GM21825 (cell line): Measurements from ENCODE around the gene PYGL.
A peak's percentile ranks its signal among the peaks of the same experiment; 100 is the strongest.
"Not testable (repeated sequence)": the region's sequence is repeated elsewhere in the genome, so short reads cannot be mapped to it uniquely, and the experiment has no call there.

Source experiments
- ATAC-seq: cut with Tn5 transposase; IDR thresholded peaks from one replicate; pipeline ENCODE4 v1.9.1; 2021; ENCODE audit warnings: mild to moderate bottlenecking, moderate library complexity; ENCODE audit not compliant: unreplicated experiment

Gene PYGL

DNA sequence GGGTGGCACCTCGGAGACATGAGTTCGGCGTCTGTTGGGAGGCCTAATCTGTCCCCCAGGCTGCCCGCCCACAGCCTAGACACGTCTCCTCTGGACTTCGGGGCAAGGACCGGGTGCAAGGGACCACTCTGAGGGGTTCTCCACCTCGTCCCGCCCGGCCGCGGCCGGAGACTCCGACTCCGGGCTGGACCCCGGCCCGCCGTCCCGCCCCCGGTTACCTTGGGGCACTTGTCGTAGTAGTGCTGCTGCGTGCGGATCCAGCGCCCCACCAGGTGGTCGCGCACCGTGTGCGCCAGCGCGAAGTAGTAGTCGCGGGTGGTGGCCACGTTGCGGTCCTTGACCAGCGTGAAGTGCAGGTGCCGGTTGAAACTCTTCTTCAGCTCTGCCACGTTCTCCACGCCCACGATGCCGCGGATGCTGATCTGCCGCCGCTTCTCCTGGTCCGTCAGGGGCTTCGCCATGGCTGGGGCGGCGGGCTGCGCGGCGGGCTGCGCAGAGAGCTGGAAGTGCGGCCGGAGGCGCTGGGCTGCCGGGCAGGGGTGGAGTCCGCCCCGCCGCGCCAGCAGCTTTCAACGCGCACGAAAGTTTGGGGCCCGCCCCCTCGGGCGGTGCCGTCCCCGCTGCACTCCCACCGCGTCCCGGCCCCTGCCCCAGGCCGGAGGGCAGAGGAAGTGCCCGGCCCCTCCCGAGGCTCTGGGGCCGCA lies at the start of gene PYGL:
TSS of gene PYGL (minus strand) at position 541 of the 704 bp plus-strand sequence. CDS start at position 461, 80 bp downstream.
- ATAC-seq: peak; percentile 72

- ATAC-seq: no peak
Measured at GRCh38 chr14:50985859-50986331, 41.6 kb upstream of the PYGL start.

DNA sequence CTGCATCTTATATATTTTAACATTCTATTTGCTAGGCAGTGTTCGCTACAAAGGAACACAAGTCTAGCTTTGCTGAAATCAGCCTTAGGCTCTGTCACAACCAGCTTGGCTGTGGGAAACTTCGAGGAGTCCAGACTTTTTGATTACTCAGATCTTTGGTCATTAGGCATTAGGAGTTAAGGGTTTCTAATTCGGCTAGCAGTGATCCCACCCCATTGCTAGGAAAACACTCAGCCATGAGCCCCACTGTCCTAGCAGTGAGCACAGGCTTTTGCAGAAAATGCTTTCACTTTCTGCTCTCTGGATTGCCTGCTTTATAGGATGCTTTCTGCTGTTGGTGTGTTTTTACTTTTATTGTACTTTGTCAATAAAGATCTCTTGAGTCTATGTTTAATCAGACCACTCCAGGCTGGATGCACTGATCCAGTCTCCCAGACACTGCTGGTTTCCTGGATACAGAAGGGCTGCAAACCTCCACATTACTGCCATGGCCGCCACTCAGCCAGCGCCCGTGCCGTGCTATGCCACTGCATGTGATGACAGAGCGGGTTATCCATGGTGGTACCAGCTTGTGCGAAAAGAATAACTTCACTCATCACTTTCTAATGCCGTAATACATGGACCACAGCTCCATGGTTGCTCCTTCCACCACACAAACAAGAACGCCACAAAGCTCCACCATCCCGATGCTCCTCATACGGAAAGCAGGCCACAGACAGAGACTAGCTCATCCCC lies 41.0 kb upstream of the PYGL start:
- no peak for ATAC-seq

DNA sequence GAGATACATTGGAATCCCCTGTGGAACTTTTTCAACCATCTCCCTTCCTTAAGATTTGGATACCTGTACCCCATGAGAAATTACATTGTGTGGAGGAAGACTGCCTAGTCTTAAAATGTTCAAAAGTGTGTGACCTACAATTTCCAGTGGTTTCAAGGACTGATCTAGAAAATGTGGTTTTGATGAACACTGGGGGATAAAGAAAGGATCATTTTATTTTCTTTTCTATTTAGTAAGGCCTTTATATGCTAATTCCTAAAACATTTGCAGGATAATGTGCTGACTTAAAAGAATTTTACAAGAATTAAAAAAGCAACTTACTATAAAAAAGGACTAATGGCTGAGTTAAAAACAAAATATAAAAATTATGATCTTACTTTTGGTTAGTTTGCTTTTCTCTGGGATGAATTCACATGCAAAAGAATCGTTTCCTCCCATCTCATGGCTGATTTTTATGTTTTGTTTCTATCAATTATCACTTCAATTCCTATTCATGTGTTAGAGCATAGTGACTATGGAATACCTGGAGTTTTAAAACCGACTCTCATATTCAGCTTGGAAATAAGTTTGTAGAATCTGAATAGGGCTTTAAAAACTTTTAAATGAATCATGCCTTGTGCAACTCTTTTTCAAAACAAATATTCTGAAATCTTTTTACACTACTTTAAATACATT lies 39.9 kb upstream of the PYGL start:
- ATAC-seq: no peak

DNA sequence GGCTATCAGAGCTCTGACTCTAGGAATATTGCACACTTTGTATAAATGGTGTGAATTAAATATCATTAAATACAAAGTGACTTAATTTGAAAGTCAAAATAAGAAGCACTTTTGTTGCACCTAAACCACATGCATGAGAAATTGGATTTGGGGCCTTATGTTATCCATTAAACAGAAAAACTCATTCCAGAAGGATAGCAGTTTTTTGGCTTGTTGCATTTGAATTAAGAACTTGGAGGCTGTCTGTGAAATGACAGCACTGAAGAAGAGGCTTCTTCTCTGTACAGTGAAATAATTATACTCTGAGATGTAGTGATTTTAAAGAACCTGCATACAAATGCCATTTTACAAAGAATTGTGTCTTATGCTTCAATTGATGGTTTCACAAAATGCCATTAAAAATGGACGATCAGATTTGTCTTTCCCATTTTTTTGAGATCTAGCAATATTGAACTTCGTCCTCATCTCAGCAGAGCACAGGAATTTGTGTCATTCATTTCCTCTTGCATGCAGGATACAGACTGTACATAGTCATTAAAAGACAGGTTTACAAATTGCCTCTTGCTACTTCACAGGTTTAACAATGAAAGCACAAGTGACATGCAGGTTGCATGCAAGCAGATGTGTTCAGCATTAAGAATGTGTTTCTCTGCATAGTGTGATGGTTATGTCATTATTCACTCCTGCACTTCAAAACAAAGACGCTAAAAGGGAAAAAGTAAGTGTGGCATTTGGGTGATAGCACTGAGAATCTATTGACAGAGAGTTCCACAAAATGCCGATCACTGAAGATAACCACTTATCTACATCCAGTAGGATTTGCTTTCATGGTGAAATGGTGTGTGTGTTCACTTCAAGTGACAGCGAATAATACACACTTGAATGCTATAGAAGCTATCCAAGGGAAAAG lies 35.9 kb upstream of the PYGL start:
- ATAC-seq: no peak

- ATAC-seq: peak; percentile 93
Measured at GRCh38 chr14:50978888-50979287, 34.6 kb upstream of the PYGL start.

DNA sequence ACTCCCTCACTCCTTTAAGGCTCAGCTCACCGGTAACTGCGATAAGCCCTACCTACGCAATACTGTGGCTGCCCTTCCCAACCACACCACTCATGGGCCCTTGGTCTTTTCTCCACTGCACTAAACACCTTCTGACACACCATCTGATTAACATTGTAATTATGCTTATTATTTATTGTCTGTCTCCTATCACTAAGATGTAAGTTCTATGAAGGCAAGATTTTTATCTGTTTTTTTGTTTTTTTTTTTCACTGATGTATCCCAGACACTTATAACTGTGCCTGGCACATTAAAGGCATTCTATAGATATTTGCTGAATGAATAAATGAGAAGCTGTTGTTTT lies 34.2 kb upstream of the PYGL start:
- no peak for ATAC-seq

DNA sequence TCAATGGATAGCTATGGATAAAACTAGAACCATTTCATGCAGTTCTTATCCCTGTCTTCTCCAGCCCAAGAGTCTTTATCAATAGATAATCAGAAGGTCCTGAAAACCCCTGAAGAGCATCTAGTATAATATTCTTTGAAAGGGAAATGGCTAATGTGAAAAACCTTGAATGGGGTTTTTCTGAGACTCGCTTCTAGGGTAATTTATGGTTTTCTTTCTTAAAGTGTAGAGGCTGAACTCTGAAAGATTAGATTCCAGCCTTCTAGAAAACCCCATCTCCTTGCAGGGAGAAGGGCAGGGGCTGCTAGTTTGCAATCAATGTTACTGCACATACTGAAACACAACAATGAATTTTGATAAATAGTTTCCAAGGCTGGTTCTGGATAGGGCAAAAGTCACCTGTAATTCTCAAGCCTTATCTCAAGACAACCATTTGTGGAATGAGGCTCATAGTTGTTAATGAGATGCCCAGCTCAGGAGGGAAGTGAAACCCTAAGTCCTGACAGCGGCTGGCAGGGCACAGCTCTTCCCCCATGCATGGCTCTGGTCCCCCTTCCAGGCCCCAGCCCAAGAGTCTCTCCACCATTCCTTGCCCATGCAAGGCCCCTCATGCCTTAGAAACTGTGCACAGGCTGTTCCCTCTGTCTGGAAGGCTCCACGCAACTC lies 33.7 kb upstream of the PYGL start:
- peak; percentile 55 for ATAC-seq

GRCh38 chr14:50974118-50974517 lies 29.8 kb upstream of the PYGL start:
- ATAC-seq: no peak

DNA sequence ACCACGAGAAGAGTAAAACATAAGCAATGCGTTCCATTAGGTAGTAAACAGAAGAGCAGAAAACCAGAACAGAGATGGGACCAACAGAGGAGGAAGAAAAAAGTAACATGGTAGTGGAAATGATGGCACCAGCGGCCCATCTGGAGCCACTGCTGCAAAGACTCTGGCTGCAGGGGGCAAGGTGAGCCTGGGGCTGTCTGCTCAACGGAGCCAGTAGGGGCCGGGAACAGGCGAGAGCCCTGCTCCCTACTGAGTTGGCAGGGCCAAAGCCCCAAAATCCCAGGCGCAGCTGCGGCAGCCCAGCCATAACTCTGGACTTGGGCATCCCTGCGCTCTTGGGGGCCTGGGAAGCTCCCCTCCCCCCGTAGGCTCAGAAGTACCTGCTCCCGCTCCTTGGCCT lies 28.5 kb upstream of the PYGL start:
- no peak for ATAC-seq

DNA sequence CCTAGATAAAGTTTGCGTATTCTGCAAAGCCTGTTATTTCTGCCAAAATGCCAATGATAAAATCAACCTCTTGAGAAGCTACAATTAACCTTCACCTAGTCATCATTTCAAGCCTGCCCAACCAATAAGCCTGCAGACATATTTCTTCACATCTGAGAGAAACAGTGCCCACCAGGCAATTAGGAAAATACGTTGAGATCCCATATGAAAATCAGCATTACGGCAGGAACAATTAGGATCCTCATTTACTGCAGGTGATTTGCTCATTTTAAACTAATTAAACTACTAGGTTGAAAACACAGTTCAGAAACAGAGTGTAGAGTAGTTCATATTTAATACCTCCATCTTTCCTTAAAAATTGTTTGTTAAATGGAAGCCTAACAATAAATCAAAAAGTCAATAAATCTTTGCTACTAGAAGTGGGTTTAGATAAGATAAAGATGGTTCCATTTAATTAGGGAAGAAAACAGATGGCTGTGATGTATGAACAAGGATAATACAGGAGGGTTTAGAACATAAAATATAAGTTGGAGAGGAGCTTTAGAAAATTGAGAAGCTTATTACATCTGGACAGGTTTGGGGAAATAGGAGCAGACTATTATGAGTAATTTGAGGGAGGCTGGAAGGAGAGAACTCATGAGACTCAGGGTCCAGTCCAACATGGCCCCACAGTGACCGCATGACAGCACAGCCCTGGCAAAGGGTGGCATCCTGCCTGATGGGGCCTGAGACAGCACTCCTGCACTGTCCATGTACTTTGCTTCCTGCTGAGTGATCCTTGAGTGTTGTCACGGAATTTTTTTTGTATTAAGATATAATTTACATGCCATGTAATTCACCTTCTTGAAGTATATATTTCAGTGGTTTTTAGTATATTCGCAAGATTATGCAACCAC lies 26.9 kb upstream of the PYGL start:
- ATAC-seq: no peak

- no peak for ATAC-seq
Measured at GRCh38 chr14:50967790-50968189, 23.5 kb upstream of the PYGL start.

- no peak for ATAC-seq
Measured at GRCh38 chr14:50967103-50967502, 22.8 kb upstream of the PYGL start.

- ATAC-seq: no peak
Measured at GRCh38 chr14:50964683-50965390, 20.6 kb upstream of the PYGL start.

DNA sequence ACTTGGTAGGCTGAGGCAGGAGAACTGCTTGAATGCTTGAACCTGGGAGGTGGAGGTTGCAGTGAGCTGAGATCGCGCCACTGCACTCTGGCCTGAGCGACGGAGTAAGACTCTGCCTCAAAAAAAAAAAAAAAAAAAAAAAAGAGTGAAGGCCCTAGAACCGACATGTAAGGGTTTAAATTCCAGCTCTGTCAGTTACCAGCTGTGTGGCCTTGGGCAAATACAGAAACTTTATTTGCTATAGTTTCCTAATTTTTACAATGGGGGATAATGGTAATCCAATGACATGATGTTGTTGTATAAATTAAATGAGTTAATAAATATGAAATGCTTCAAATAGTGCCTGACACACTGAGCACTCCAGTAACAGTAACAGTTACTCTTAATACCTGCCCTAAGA lies 19.6 kb upstream of the PYGL start:
- ATAC-seq: no peak

DNA sequence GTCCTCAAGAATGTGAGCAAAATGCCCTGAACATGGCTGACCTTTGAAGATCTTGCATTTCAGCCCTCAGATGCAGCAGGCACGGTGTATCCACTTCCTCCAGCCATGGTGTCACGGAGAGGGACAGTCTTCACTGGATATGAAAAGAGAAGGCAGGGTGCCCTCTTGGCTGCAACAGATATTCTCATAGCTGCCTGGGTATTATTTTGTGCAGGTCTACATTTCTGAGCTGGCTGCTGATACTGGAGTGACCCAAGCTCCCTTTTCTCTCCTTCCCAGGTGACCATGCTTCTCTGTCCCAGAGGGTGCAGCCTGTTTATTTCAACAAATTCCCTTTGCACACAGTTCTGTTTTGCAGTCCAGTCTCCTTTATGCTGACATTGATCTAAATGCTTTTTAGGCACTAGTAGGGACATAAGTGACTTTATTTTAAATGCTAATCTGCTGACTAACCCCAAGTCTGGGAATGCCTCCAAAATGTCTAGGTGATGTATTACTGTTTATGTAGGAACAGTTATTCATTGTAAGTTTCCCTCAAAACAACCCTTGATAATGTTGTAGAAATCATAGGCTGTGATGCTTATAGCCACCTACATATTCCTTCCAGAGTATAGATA lies 17.4 kb upstream of the PYGL start:
- no peak for ATAC-seq

DNA sequence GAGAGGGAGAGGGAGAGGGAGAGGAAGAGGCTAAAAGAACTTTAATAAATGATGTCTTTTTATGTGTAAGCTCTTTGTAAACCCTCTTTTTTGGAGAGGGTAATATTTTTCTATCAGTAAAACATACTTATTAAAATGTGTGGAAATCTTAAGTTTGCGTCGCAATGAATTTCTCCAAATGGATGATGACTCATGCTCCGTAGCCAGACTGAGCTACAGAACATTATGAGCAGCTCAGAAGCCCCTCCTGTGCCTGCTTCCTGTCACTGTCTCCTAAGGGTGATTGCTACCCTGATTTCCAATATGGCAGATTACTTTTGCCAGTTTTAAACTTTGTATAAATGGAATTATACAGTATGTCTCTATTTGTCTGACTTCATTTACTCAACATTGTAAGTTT lies 13.0 kb upstream of the PYGL start:
- ATAC-seq: no peak

DNA sequence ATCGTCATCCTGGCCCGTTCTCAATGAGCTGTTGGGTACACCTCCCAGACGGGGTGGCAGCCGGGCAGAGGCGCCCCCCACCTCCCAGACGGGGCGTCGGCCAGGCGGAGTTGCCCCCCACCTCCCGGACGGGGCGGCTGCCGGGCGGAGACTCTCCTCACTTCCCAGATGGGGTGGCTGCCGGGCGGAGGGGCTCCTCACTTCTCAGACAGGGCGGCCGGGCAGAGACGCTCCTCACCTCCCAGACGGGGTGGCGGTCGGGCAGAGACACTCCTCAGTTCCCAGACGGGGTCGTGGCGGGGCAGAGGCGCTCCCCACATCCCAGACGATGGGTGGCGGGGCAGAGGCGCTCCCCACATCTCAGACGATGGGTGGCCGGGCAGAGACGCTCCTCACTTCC lies 12.1 kb upstream of the PYGL start:
- not testable (repeated sequence) for ATAC-seq
